B cell (primary cell): ENCODE results near the gene MRPS23. TPM values are rescaled to one million over a fixed set of nuclear protein-coding genes. Genes with fewer than 3 reads are reported as not detected.

Experiments used
- ATAC-seq: fragments of 200-7000 bp; cut with Tn5 transposase; one replicate; pipeline ENCODE4 v1.10.0; 2021; ENCODE audit warnings: low read depth, mild to moderate bottlenecking, moderate number of reproducible peaks, moderate library complexity
- CTCF ChIA-PET: fragments of 350-600 bp; sonication (Branson Sonifier 250); formaldehyde crosslinking; loops from one replicate; lab custom pipeline; 2021; ENCODE audit warnings: antibody characterized with exemption, inconsistent platforms; lab: Charles Lee
- POLR2A ChIA-PET: fragments of 350-600 bp; sonication (Branson Sonifier 250); formaldehyde crosslinking; loops from one replicate; lab custom pipeline; 2021; ENCODE audit warnings: antibody characterized with exemption; lab: Charles Lee
- DNase-seq: peaks from one replicate; pipeline ENCODE4 v3.0.0; 2013
- H2AFZ ChIP-seq: 2 replicates; pipeline ENCODE4 v1.6.1; 2012; ENCODE audit warnings: mild to moderate bottlenecking, low read depth, low read length; ENCODE audit not compliant: insufficient read depth, poor library complexity, severe bottlenecking
- H3K27ac ChIP-seq, 2 donors: 1 replicate in 1 of 2; 2 replicates in 1 of 2; pipeline ENCODE4 v1.5.1; 2012 to 2013; ENCODE audit warnings: low read length in 2 of 2, mild to moderate bottlenecking in 2 of 2, moderate library complexity in 1 of 2
- H3K27me3 ChIP-seq, 4 experiments: fragments of 200-600 bp in 1 of 4; sonication (generic) in 1 of 4; replicated peaks in 1 of 4; 1 replicate in 2 of 4; 2 replicates in 2 of 4; pipeline versions ENCODE4 v1.6.1 to v1.7.0; 2013 to 2016; ENCODE audit warnings: low read length in 3 of 4, mild to moderate bottlenecking in 2 of 4, mixed read lengths in 1 of 4, moderate library complexity in 1 of 4; ENCODE audit not compliant: insufficient read depth in 4 of 4, control insufficient read depth in 3 of 4; ENCODE audit errors: control extremely low read depth in 1 of 4
- H3K36me3 ChIP-seq, 2 experiments: replicated peaks in 1 of 2; 1 replicate in 1 of 2; 2 replicates in 1 of 2; pipeline versions ENCODE4 v1.6.1 to v1.7.1; 2013; ENCODE audit warnings: low read length in 1 of 2; ENCODE audit not compliant: insufficient read depth in 2 of 2, control insufficient read depth in 1 of 2; ENCODE audit errors: control extremely low read depth in 1 of 2, extremely low read depth in 1 of 2
- H3K4me1 ChIP-seq, 2 donors: fragments of 200-600 bp in 1 of 2; sonication (generic) in 1 of 2; 1 replicate in 1 of 2; 2 replicates in 1 of 2; pipeline versions ENCODE4 v1.5.1 to v1.6.1; 2013 to 2017; ENCODE audit warnings: low read length in 2 of 2; ENCODE audit not compliant: control insufficient read depth in 2 of 2, insufficient read depth in 2 of 2
- H3K4me2 ChIP-seq: replicated peaks from 2 replicates; pipeline ENCODE3; 2012; ENCODE audit warnings: mild to moderate bottlenecking, low read depth, low read length; ENCODE audit not compliant: poor library complexity, severe bottlenecking
- H3K4me3 ChIP-seq, 5 experiments: fragments of 200-600 bp in 1 of 5; sonication (generic) in 1 of 5; 1 replicate in 3 of 5; 2 replicates in 2 of 5; pipeline versions ENCODE4 v1.5.1 to v1.7.0; 2011 to 2016; ENCODE audit warnings: low read length in 4 of 5, mild to moderate bottlenecking in 4 of 5, low read depth in 2 of 5, control low read depth in 1 of 5, moderate library complexity in 1 of 5; ENCODE audit not compliant: insufficient read depth in 1 of 5; ENCODE audit errors: control extremely low read depth in 1 of 5, extremely low read depth in 1 of 5
- H3K79me2 ChIP-seq: fragments of 200-600 bp; sonication (generic); one replicate; pipeline ENCODE4 v1.6.0; 2016; ENCODE audit warnings: low read length; ENCODE audit not compliant: control insufficient read depth, insufficient read depth
- H3K9ac ChIP-seq: fragments of 200-600 bp; sonication (generic); 2 replicates; pipeline ENCODE4 v1.6.1; 2017; ENCODE audit warnings: mild to moderate bottlenecking, low read length, moderate library complexity
- H3K9me3 ChIP-seq, 3 donors: one replicate each; pipeline versions ENCODE4 v1.6.1 to v1.7.1; 2013; ENCODE audit warnings: low read length in 2 of 3; ENCODE audit not compliant: control insufficient read depth in 2 of 3, insufficient read depth in 1 of 3; ENCODE audit errors: control extremely low read depth in 1 of 3
- H4K20me1 ChIP-seq: 2 replicates; pipeline ENCODE4 v1.6.0; 2012; ENCODE audit warnings: mild to moderate bottlenecking, low read length; ENCODE audit not compliant: insufficient read depth, control insufficient read depth, poor library complexity, severe bottlenecking
- H3K27ac Mint-ChIP-seq: one replicate; pipeline ENCODE4 v1.8.0; 2021; ENCODE audit warnings: mixed read lengths
- H3K27me3 Mint-ChIP-seq: one replicate; pipeline ENCODE4 v1.8.0; 2021; ENCODE audit warnings: mixed read lengths
- H3K4me1 Mint-ChIP-seq: one replicate; pipeline ENCODE4 v1.8.0; 2021; ENCODE audit warnings: mixed read lengths
- H3K4me3 Mint-ChIP-seq: one replicate; pipeline ENCODE4 v1.8.0; 2021; ENCODE audit warnings: mixed read lengths
- H3K9me3 Mint-ChIP-seq: one replicate; pipeline ENCODE4 v1.8.0; 2022; ENCODE audit warnings: mixed read lengths; ENCODE audit not compliant: insufficient read depth
- EZH2 ChIP-seq: IDR thresholded peaks from 2 replicates; pipeline ENCODE4 v1.6.1; 2012; ENCODE audit warnings: borderline replicate concordance, low read depth, mild to moderate bottlenecking, moderate library complexity, low read length; ENCODE audit not compliant: insufficient read depth, poor library complexity, severe bottlenecking
- WGBS: methylation state at CpG from one replicate; pipeline ENCODE4 v1.1.5; 2013; ENCODE audit warnings: missing lambda C conversion rate; ENCODE audit not compliant: insufficient coverage; 5-methylcytosine and 5-hydroxymethylcytosine counted together
- intact Hi-C: fragments of 100-400 bp; cut with micrococcal nuclease; formaldehyde crosslinking; loops from one replicate; pipeline ENCODE4 v1.10.0; 2022
- polyA plus RNA-seq: library from polyadenylated mRNA; depleted of rRNA; stranded (reverse); fragments of >200 nt; gene quantifications from 2 replicates; pipeline ENCODE4 v1.2.3, GENCODE V29; 2012
- total RNA-seq, 2 donors: library from RNA; stranded (reverse); fragments of 120-200 nt in 1 of 2; gene quantifications; 1 replicate in 1 of 2; 2 replicates in 1 of 2; pipeline versions ENCODE4 v1.2.3 to v1.2.4, GENCODE V29; 2013 to 2022
- TF ChIP-seq, protein P1 (sequence below): fragments of 200-600 bp; IDR thresholded peaks from one replicate; pipeline ENCODE4 v1.8.0; 2022; ENCODE audit warnings: antibody characterized with exemption, mild to moderate bottlenecking

The MRPS23 gene
- total and polyA plus RNA-seq, 2 donors (not counting 1 experiment from before 2014, with no cell fraction given), result 10.3 to 25.4 TPM

DNA sequence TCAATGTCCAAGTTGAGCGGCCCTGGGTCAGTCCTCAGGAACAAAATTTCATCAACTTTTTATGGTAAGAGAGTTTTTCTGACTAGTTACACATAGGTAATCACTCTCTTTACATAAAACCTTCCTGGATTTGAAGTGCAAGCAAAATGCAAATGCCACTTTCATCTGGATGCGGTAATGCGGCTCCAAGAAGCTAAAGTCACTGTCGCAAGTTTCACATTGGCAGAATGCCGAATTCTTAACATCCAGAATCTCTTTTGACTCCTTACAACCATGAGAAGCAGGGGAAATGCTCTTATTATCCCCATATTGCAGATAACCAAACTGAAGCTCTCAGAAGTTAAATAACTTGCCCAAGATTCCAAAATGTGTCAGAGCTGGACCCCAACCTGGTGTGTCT lies 30.0 kb downstream of the MRPS23 start:
- Histone ChIP-seq H3K4me3 (no peak overlapping the region), H3K36me3 (no peaks in the 10 kb centered on the region), H2AFZ (no peak overlapping the region), H3K9me3 (no peaks in the 10 kb centered on the region), H3K9ac (no peak overlapping the region), H3K4me2 (no peak overlapping the region), H3K79me2 (no peaks in the 10 kb centered on the region), H3K4me1 (no peaks in the 10 kb centered on the region), H3K27me3 (no peaks in the 10 kb centered on the region), H3K27ac (no peak overlapping the region), H4K20me1 (no peaks in the 10 kb centered on the region)
- ChIA-PET CTCF (no interaction called here), POLR2A (interaction anchor here (0.6 kb wide), 1 partner anchor 809 kb away, joined by 3 read pairs; no protein-coding TSS in a partner anchor)
- no peak for DNase-seq
- no peak overlapping the region for H3K4me3 Mint-ChIP-seq
- intact Hi-C loops, result no loop called here
- ATAC-seq, result no peak
- no peaks in the 10 kb centered on the region for H3K9me3 Mint-ChIP-seq
- H3K27ac Mint-ChIP-seq, result no peak overlapping the region
- H3K4me1 Mint-ChIP-seq, result no peaks in the 10 kb centered on the region
- 91% methylated on average over 4 of the region's 5 CpGs for WGBS
- H3K27me3 Mint-ChIP-seq, result peaks cover 24% of the 10 kb centered on the region
- TF ChIP-seq EZH2, result no peak
- TF ChIP-seq, protein P1, sequence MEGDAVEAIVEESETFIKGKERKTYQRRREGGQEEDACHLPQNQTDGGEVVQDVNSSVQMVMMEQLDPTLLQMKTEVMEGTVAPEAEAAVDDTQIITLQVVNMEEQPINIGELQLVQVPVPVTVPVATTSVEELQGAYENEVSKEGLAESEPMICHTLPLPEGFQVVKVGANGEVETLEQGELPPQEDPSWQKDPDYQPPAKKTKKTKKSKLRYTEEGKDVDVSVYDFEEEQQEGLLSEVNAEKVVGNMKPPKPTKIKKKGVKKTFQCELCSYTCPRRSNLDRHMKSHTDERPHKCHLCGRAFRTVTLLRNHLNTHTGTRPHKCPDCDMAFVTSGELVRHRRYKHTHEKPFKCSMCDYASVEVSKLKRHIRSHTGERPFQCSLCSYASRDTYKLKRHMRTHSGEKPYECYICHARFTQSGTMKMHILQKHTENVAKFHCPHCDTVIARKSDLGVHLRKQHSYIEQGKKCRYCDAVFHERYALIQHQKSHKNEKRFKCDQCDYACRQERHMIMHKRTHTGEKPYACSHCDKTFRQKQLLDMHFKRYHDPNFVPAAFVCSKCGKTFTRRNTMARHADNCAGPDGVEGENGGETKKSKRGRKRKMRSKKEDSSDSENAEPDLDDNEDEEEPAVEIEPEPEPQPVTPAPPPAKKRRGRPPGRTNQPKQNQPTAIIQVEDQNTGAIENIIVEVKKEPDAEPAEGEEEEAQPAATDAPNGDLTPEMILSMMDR, result no peak

GRCh38 chr17:57819285-57819684 lies 30.6 kb downstream of the MRPS23 start:
- no peak overlapping the region for H3K4me3 Mint-ChIP-seq
- H3K27me3 Mint-ChIP-seq, result peaks cover 30% of the 10 kb centered on the region
- Histone ChIP-seq H3K4me3 (no peak overlapping the region), H3K27me3 (no peaks in the 10 kb centered on the region), H3K9ac (no peak overlapping the region), H3K9me3 (no peaks in the 10 kb centered on the region), H2AFZ (no peak overlapping the region), H3K79me2 (no peaks in the 10 kb centered on the region), H3K4me2 (no peak overlapping the region), H4K20me1 (no peaks in the 10 kb centered on the region), H3K27ac (no peak overlapping the region), H3K36me3 (no peaks in the 10 kb centered on the region), H3K4me1 (no peaks in the 10 kb centered on the region)
- TF ChIP-seq, protein P1, result no peak
- TF ChIP-seq EZH2, result no peak
- no peaks in the 10 kb centered on the region for H3K4me1 Mint-ChIP-seq
- intact Hi-C loops, result no loop called here
- H3K27ac Mint-ChIP-seq, result no peak overlapping the region
- H3K9me3 Mint-ChIP-seq, result no peaks in the 10 kb centered on the region
- POLR2A ChIA-PET, result no interaction called here
- ATAC-seq (no peak), DNase-seq (no peak)
- CTCF ChIA-PET, result interaction anchor here (0.8 kb wide), 1 partner anchor 14 kb away, joined by 5 read pairs; no protein-coding TSS in a partner anchor
- no CpG with 5 or more reads among the region's 2 CpGs for WGBS
